Right ventricle myocardium superior (tissue), 1 donor: ENCODE data around the gene SAP30L. TPM values are rescaled to one million over a fixed set of nuclear protein-coding genes. Genes with fewer than 3 reads are reported as not detected.
A peak's percentile ranks its signal among the peaks of the same experiment; 100 is the strongest.

Experiments
- ATAC-seq: fragments of 200-7000 bp; cut with Tn5 transposase; one replicate; pipeline ENCODE4 v1.9.1; 2020; ENCODE audit warnings: mild to moderate bottlenecking; ENCODE audit not compliant: poor library complexity
- DNase-seq: peaks from one replicate; pipeline ENCODE4 v3.0.0-alpha.2; 2020
- intact Hi-C: fragments of 100-400 bp; cut with DNase I; formaldehyde crosslinking; loops from one replicate; pipeline ENCODE4 v1.11.2; 2022
- total RNA-seq: library from RNA; stranded (reverse); fragmentation: NEBNext Ultra II Directional; extraction: Animal tissue kit (Norgen Biotek cat#: 25700); gene quantifications from one replicate; pipeline ENCODE4 v1.2.1, GENCODE V29; 2021
- donor health status: DM: no; HTN: yes; CAD: no; lungs with severe emphysema.

Gene SAP30L
- total RNA-seq, 1 donor from 2014 or later: 32.4 TPM

GRCh38 chr5:154475591-154476353 lies 30.0 kb downstream of the SAP30L start:
- ATAC-seq (no peak), DNase-seq (no peak)
- intact Hi-C loops: no loop called here

- ATAC-seq: no peak
- no peak for DNase-seq
- intact Hi-C loops: no loop called here
Measured at GRCh38 chr5:154476354-154477205, 30.8 kb downstream of the SAP30L start.

- DNase-seq (no peak), ATAC-seq (peak; percentile 62)
- intact Hi-C loops: no loop called here
Measured at GRCh38 chr5:154477382-154478223, 31.8 kb downstream of the SAP30L start.

- ATAC-seq (peak; percentile 88), DNase-seq (peak; percentile 83)
- intact Hi-C loops: no loop called here
Measured at GRCh38 chr5:154478224-154478565, 32.4 kb downstream of the SAP30L start, which contains the start of gene HAND1. Gene HAND1, minus strand, starts transcription at chr5:154478227. Its CDS starts 219 bp downstream, at chr5:154478008.

GRCh38 chr5:154478752-154479159 lies 33.0 kb downstream of the SAP30L start:
- ATAC-seq (no peak), DNase-seq (no peak)
- intact Hi-C loops: no loop called here

- ATAC-seq: no peak
- no peak for DNase-seq
- intact Hi-C loops: no loop called here
Measured at GRCh38 chr5:154479160-154479943, 33.6 kb downstream of the SAP30L start.

- intact Hi-C loops: no loop called here
- DNase-seq (no peak), ATAC-seq (no peak)
Measured at GRCh38 chr5:154479944-154480750, 34.4 kb downstream of the SAP30L start.

- no peak for ATAC-seq
- no peak for DNase-seq
- intact Hi-C loops: no loop called here
Measured at GRCh38 chr5:154480847-154481246, 35.0 kb downstream of the SAP30L start.

- intact Hi-C loops: no loop called here
- ATAC-seq: no peak
- no peak for DNase-seq
Measured at GRCh38 chr5:154481584-154482381, 36.0 kb downstream of the SAP30L start.

GRCh38 chr5:154482528-154483449 lies 37.0 kb downstream of the SAP30L start:
- ATAC-seq: no peak
- DNase-seq: no peak
- intact Hi-C loops: no loop called here

GRCh38 chr5:154483654-154484392 lies 38.0 kb downstream of the SAP30L start:
- intact Hi-C loops: no loop called here
- DNase-seq: no peak
- ATAC-seq: no peak

GRCh38 chr5:154484393-154485095 lies 38.7 kb downstream of the SAP30L start:
- no peak for ATAC-seq

GRCh38 chr5:154485096-154485491 lies 39.3 kb downstream of the SAP30L start:
- no peak for DNase-seq
- no peak for ATAC-seq
- intact Hi-C loops: no loop called here

More at GRCh38 chr5:154484393-154485095, 38.7 kb downstream of the SAP30L start:
- intact Hi-C loops: no loop called here
- no peak for DNase-seq

- intact Hi-C loops: no loop called here
- no peak for DNase-seq
- ATAC-seq: no peak
Measured at GRCh38 chr5:154485850-154486426, 40.1 kb downstream of the SAP30L start.
